ENCODE measurements around the gene TIFAB.
"Not testable (repeated sequence)": the region's sequence is repeated elsewhere in the genome, so short reads cannot be mapped to it uniquely, and the experiment has no call there.

Gene TIFAB, protein sequence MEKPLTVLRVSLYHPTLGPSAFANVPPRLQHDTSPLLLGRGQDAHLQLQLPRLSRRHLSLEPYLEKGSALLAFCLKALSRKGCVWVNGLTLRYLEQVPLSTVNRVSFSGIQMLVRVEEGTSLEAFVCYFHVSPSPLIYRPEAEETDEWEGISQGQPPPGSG

DNA sequence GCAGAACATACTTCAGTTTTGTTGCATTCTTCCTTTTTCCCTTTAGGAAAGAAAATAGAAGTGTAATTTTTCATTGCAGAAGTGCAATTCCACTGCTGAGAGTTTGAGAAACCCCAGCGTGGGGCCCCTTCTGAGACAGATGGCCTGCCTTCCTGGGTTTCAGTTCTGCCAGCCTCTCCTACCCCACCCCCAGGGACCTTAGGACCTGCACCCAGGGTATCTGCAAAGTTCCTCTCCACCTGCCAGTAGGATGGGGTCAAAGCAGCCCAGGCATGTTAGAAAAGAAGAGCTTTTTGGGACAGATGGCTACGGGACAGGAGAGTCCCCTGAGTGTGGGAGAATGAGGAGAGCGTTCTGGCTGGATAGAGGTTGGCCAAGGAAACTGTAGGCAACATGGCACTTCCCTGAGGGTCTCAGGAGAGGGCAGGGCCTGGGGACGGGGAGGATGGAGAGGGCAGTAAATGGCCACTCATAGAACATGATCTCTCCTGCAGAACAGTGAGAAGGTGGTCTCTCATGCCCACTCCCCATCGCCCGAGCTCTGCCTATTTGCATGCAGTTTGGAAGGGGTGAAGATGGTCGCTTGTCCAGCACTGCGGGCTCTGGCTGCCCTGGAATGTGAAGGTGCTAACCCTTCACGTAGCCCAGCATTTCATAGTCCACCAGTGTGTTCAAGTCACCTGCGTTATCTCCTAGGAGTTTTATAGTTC is at the start of gene TIFAB:
Gene TIFAB (minus strand): TSS at position 31 of the 710 bp plus-strand sequence. CDS start 2,412 bp downstream, outside the sequence.
- no peak for DNase-seq (ENCODE audit: low read depth in 2 of 2)

DNA sequence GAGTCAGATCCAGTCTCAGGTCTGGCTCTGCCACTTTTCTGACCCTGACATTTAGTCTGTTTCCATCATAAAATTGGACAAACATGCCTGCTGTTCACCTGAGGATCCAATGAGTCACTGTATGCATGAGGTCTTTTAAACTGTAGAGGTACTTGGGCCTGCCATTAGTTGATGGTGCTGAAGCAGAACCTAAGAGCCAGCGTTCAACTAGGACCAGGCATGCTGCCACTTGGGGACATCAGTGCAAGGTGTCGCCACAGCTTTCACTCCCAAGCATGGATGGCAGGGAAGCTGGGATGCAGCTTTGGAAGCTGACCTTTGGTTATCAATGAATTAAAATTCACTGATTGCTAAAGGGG is 46.5 kb upstream of the TIFAB start:
- DNase-seq (ENCODE audit: low read depth in 2 of 2) = no peak

DNA sequence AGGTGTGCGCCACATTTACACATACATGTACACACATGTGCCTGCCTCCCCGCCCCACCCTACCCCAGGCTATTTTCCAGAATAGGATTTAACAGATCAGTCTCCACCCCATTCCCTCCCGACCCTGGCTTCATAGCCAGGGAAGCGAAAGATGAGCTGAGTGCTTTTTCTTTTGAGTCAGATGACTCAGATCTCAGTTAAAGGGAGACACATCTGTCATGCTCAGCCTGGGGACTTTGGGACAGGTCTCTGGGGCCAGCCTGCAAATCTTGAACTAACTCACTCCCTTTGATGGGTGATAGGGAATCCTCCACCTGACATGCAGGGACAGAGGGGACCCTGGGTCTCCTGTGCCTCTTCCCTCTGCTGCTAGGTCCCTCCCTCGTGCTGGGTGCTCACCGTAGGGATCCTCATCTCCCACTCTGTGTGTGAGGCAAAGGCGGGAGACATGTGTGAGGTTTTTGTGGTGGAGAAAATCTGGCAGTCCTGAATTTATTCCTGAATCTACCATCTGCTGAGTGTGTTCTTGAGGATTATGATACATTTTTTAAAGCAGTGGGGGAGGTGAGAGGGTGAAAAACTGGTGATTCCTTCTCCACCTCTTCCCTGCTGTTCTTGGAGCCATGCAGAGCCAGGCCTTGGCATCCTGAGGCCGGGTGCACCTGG is 46.0 kb upstream of the TIFAB start:
- DNase-seq (ENCODE audit: low read depth in 2 of 2) = no peak

DNA sequence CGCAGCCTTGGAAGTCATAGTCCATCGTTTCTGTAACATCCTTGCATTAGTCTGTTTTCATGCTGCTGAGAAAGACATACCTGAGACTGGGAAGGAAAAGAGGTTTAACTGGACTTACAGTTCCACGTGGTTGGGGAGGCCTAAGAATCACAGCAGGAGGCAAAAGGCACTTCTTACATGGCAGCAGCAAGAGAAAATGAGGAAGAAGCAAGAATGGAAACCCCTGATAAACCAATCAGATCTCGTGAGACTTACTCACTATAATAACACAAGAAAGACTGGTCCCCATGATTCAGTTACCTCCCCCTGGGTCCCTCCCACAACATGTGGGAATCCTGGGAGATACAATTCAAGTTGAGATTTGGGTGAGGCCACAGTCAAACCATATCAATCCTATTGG is 43.4 kb upstream of the TIFAB start:
- DNase-seq (ENCODE audit: low read depth in 2 of 2) = not testable (repeated sequence)

DNA sequence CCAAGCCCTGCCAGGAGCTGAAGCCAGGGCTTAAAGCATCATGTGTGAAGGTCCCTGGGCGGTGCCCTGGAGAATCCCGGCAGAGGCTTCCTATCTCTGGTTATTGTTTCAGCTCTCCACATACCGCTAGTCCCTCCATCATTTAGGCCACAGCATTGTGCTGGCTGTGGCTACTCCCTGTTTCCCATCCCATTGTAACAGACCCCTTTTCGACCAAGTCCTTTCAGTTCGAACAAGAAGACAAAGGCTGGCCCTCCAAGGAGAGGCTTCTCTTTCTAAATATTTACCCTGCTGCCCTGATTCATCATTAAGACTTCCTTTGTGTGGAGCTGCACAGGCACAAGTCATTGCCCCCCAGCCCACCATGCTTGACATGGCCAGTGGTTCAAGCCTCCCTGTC is 42.0 kb upstream of the TIFAB start:
- DNase-seq (ENCODE audit: low read depth in 2 of 2) = no peak

DNA sequence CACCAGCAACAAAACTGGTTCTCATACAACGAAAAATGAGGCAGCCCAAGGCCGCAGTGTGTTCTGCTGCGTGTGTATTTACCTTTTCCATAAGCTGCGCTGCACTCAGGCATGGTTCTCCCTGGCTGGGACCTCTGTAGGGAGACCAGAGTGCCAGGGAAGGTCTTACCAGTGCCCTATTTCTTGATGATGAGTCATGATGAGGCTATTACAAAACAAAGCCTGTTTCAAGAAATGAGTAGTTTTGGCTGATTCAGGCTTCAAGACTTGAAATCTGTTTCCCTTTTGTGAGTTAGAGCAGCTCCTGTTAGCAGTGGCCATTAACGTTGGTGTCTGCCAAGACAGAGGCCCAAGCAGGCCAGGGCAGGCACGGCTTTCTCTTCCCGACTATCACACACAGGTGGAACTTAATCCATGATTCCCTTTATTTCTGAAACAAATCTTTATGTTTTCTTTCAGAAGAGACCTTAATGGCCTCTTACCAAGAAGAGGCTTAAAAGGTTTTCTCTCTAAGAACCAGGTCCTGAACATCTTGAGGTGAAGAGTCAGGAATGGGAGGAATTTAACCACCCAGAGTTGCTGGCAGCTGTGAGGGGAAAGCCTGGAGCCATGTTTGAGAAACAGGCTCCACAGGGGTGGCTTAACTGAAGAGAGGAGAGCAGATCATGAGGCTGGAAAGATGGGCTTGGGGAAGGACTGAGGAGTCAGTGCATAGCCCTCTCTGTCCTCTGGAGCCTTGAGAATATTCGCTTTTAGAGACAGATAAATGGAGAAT is 41.4 kb upstream of the TIFAB start:
- no peak for DNase-seq (ENCODE audit: low read depth in 2 of 2)

DNA sequence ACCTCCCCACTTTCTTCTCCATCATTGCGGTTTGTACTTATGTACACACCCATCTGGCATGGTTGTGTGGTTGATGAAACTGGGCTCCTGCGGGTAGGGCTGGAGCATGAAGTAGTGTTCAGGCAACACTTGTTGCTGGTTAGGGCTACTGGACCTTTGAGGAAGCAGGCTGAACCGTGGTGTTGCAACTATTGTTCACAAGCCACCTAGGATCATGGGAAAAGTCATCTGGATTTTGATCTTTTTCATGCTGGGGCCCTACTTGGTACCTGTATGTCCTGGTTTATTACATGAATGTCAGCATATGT is 40.1 kb upstream of the TIFAB start:
- no peak for DNase-seq (ENCODE audit: low read depth in 2 of 2)

DNA sequence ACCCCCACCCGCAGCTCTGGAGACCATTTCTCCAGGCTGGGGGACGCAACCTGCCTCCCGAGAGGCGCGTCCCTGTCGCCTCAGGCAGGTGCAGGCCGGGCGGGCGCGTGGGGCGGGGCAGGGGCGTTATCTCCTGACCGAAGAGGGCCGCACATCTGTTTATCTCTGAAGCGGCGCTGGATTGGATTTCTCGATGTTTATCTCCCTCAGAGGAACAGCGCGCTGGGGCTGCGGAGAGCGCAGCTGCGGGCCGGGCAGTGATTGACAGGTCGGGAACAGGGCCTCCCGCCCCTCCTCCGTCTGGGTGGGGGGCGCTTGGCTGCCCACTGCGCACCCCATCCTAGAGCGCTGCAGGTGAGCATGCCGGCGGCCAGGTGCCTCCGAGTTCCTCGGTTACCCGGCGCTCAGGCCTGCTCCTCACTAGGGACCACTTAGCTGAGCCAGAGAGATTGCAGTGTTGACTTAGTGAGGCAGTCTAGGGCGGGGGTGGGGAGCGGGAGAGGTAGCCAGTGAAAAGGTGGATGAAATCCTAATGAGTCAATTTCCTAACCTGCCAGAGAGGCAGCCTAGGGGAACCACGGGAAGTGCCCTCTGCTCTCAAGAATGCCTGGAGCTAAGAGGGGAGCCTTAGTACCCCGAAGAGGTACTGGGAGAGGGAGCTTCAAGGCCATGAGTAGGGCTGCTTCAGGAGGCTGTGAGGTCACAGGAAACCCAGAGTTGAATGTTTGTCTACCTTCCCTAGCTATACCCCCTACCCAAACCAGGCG is 39.6 kb upstream of the TIFAB start:
- DNase-seq (ENCODE audit: low read depth in 2 of 2) = no peak

DNA sequence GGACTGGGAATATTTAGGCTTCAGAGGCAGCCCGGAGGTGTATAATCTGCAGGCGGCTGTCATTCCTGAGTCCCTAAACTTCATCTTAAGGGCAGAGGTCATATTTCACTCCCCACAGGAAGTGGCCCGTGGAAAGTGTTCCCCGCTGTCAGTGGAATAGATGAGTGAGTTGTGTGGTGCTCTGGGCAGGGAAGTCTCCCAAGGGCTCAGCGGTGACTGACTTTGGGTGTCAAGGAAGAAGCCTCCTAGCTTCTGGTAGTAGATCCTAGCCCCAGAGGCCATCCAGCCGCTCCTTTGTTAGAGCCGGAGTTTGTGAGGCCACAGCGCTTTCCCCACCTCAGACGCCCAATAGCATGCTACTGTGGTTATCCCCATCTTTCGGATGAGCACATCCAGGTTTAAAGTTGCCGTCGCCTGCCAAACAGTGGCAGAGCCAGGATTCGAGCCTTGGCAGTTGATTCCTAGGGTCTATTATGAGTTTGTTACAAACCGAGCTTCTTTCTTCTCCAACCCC is 38.9 kb upstream of the TIFAB start:
- DNase-seq (ENCODE audit: low read depth in 2 of 2) = no peak

DNA sequence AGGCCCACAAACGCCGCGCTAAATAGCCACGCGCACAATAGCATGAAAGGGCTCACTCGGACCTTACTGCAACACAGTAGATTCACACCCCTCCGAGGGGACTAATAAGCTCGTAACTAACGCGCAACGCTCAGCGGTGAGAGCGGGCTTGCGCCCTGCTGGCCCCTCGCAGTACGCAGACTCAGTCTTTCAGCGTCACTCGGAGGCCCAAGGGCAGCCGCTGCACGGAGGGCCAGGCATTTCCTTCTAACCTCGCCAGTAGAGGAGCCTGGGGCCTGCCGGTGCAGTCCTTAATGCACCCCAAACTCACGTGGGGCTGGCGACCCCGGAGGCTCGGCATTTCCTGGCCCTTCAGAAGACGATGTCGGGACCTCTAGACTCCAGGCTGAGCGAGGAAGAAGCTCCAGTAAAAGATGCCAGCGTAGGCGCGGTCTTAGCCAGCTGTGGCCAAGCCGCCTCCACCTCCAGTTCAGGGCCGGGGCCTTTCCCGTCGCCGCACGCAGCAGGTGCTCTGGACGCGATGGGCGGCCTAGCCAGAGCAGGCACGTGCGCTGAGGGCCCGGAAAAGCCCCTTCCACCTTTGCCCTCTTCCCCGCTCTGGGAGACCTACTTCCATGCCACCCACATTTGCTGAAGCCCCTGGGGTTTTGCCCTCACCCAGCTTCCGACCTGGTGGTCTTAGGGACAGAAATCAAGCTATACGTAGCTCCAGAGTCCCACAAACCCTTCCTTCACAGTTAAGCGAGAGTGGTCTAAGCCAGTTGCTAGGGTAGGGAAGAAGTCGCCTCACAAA is 38.3 kb upstream of the TIFAB start:
- no peak for DNase-seq (ENCODE audit: low read depth in 2 of 2)

DNA sequence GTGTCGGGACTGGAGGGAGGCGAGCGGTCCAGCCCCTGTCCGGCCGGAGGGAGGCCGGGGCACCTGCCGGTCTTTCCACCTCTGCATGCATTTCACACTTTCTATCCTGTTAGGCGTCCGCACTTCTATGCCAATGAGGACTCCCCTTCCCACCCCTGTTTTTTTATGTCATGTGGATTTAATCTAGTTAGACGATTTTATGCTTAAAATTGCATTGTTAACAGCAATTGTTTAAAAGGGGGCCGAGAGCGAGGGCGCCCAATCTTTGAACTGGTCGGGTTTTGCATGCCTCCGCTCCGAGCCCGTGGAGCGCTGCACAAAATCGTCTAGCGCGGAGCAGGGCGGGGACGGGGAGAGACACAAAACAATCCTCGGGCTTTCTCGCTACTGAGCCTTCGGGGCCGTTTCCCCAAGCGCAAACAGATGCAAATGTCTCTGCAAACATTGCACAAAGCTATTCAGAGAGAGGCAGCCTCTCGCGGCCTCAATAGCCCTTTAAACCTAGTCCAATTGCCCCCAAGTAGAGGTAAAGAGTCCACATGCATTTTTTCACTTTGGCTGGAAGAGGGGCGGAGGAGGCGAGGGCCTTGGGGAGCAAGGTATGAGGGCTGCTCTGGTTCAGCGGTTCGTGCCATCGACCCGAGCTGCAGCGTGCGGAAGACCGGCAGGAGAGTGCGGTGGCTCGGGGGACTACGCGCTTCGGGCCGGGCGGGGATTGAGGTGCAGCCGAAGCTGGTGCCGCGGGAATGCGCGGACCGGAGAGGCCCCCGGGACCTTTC is 37.5 kb upstream of the TIFAB start:
- DNase-seq (ENCODE audit: low read depth in 2 of 2) = no peak

DNA sequence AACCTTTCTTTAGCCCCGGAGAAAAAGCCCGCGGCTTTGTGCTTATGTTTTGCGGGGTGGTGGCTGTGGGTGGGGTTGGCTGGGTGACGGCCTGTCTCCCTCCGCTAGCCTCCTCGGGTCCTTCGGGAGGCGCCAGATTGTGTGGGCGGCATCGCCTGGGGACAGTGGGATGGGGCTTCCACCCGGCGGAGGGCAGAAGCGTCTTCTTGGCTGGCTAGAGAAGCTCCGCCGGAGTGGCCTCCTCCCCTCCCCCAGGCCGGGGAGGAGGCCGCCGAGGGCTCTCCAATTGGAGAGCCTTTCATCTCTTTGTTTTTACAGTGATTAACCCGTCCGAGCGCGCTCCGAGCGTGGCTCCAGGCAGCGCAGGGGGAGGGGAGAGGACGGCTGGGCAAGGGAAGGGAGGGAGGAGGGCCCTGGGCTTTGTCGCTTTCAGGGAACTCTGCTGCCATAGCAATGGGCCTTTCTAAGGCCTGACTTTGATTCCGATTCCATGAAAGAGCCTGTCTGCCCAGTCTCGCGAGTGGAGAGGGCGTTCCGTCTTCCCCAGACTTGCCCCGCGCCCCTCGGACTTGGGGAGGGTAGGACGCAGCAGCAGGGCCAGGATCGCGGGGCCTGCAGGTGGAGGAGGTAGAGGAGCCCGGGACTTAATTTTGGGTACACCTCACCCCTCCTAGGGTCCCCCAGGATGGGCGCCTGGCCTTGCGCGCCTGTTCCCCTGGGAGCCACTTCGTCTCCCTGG is 36.7 kb upstream of the TIFAB start:
- no peak for DNase-seq (ENCODE audit: low read depth in 2 of 2)

DNA sequence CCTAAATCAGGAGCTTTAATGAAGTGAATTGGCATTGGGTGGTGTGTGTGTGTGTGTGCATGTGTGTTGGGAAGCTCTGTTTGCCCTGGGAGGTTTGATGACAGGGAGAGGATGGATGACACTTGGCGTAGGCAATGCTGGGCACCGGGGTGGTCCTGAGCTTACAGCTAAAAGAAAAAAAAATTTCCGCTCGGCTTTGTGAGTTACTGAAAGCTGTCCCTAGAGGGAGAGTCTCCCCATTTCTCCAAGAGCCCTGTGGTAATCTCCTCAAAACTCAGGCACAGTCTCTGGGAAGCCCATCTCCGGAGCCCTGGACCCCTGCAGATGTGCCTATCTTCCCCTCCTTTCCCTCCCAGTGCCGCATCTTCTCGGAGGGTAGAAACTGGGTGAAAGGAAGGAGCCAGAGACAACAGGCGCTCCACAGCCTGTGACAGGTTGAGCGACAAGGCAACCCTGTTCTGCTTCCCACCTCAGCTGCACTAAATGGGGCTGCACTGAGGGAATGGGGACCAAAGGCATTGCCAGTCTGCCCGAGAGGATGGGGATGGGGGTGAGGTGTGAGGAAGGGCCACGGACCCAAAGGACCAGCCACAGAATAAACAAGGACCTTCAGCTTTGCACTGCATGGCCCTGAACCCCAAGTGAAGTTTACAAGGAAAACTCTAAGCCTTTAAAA is 35.8 kb upstream of the TIFAB start:
- no peak for DNase-seq (ENCODE audit: low read depth in 2 of 2)

DNA sequence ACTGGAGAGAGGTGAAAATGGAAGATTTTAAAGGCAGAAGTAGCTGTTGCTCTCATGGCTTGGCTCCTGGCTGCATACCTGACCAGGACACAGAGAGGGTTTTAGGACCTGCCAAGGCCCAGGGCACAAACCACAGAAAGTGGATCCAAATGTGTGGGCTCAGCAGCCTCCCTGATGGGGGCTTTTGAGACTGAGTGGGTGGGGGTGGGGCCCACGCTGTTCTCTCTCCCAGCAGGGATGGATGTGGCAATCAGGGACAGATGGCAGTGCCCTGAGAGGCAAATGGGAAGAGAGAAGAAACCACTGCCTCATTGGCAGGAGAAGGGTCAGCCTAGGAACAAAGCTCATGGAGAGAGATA is 34.9 kb upstream of the TIFAB start:
- DNase-seq (ENCODE audit: low read depth in 2 of 2) = no peak

DNA sequence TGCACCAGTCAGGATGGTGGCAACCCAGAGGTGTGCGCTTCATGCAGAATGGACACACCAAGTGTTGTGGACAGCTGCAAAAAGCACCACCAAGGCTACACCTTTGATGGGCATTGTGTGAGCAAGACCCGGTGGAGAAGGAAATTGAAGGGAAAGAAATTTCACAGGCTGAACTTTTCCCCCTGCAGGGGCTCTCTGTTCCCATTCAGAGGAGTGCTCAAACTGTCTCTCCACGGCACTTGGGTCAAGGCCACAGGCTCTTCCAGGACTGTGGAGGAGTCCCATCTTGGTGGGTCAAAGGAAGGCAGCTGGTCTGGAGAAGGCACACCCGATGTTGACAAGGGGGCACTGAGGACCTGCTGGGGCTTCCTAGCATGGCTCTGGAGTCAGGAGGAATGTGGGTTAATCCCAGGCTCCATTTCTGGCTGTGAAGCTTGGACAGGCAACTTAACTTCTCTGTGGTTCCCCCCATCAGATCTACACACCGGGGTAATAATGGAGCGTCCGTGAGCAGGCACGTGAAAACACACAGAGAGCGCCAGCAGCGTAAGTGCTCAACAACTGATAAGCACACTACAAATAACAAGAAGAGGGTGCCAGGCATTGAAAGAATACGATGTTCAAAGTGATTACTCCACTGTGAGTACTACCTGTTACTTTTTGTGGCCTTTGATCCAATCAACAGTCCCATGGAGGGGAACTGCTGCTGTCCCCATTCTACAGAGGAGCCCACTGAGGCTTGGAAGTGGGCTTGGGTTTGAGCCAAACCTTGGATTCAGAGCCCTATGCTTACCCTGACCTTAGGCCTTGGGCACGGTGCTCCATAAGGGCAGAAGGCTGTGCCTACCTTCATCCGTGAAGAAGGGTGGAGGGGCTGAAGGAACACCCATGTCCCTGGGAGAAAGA is 34.2 kb upstream of the TIFAB start:
- DNase-seq (ENCODE audit: low read depth in 2 of 2) = no peak

DNA sequence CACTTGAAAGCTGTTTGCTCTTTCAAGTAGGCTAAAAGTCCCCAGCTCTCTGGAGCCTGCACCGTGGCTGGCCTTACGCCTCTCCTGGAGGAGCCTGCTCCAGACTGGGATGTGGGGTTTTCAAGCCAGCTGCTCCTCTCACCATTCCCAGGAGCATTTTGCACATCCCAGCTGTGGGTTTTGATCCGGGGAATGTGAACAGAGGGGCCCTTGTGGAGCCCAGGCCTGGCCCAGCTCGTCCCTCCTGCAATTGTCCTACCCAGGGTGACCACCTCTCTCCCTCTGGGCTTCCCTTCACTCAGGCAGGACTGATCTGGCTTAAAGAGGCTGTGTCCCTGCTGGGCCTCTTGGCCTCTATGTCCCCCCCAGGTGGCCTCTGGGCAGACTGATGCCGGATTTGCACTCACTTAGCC is 32.5 kb upstream of the TIFAB start:
- no peak for DNase-seq (ENCODE audit: low read depth in 2 of 2)

DNA sequence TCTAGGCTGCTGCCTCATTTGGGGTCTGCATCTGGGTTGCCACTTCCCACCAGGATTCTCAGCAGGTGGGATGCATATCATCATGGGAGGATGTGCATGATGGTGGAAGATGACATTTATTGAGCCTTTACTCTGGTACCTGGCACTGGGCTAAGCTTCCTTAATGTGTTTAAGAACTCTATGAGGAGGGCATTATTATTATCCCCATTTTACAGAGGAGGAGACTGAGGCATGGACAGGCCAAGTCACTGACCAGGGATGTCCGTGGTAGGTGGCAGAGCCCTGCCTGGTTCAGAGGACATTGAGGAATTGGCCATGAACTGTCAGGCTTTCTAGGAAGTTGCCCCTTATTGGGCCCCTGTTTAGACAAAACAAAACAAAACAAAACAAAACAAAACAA is 31.1 kb upstream of the TIFAB start:
- DNase-seq (ENCODE audit: low read depth in 2 of 2) = no peak

DNA sequence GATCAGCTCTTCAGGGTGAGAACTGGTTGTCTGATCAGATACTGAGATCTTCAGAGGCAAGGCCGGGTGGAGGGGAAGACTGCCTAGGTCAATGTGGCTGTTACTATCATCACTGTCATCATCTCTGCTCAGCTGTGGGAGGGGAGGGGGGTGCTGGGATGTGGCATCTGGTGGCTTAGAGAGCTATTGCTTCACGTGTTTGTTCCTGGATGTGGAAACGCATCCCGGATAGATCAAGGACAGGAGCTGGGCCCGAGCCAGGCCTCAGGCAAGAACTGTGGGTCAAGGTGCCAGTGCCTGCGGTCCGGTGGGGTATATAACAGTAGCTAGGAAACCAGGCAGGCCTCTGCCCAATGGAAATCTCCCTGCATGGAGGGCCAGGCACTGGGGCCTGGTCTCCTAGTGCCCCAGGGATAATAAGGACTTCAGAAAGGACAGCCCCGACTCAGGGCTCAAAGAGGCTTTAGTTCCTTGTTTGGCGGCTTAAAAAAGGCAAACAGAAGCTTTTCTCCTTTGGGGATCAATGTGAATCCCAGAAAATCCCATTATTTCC is 30.3 kb upstream of the TIFAB start:
- no peak for DNase-seq (ENCODE audit: low read depth in 2 of 2)
